ENCODE measurements around the gene HTT. TPM values are rescaled to one million over a fixed set of nuclear protein-coding genes. Genes with fewer than 3 reads are reported as not detected.

HTT gene
- polyA plus RNA-seq, 2 donors: 9.7 to 19.4 TPM

- Histone ChIP-seq H3K4me1 (ENCODE audit: control insufficient read depth in 2 of 2, insufficient read depth in 2 of 2, low read length in 1 of 2) (peaks cover 0 to 4% of the 10 kb centered on the region in 2 donors), H3K27ac (ENCODE audit: low read depth in 2 of 2, low read length in 1 of 2) (peak overlapping the region in 1 of 2 donors; percentile 29), H3K36me3 (ENCODE audit: control insufficient read depth in 2 of 2, insufficient read depth in 2 of 2, low read length in 1 of 2) (peaks cover 0 to 16% of the 10 kb centered on the region in 2 donors), H3K9me3 (ENCODE audit: control insufficient read depth in 2 of 2, insufficient read depth in 1 of 2, low read depth in 1 of 2, low read length in 1 of 2) (no peaks in the 10 kb centered on the region), H3K4me3 (ENCODE audit: low read depth in 1 of 2, low read length in 2 of 2) (no peak overlapping the region), H3K27me3 (ENCODE audit: control insufficient read depth in 1 of 2, insufficient read depth in 2 of 2, low read length in 2 of 2) (no peaks in the 10 kb centered on the region)
- WGBS, 2 donors: 93 to 95% methylated on average over 17 of the region's 17 CpGs
Measured at GRCh38 chr4:3199653-3200422, 125.4 kb downstream of the HTT start.

- Histone ChIP-seq H3K4me1 (ENCODE audit: control insufficient read depth in 2 of 2, insufficient read depth in 2 of 2, low read length in 1 of 2) (peaks cover 0 to 4% of the 10 kb centered on the region in 2 donors), H3K36me3 (ENCODE audit: control insufficient read depth in 2 of 2, insufficient read depth in 2 of 2, low read length in 1 of 2) (peaks cover 0 to 13% of the 10 kb centered on the region in 2 donors)
Measured at GRCh38 chr4:3200423-3201090, 126.1 kb downstream of the HTT start.

GRCh38 chr4:3201718-3202702 lies 127.5 kb downstream of the HTT start:
- Histone ChIP-seq H3K27me3 (ENCODE audit: control insufficient read depth in 1 of 2, insufficient read depth in 2 of 2, low read length in 2 of 2) (no peaks in the 10 kb centered on the region), H3K4me3 (ENCODE audit: low read depth in 1 of 2, low read length in 2 of 2) (no peak overlapping the region), H3K4me1 (ENCODE audit: control insufficient read depth in 2 of 2, insufficient read depth in 2 of 2, low read length in 1 of 2) (peaks cover 0 to 4% of the 10 kb centered on the region in 2 donors), H3K36me3 (ENCODE audit: control insufficient read depth in 2 of 2, insufficient read depth in 2 of 2, low read length in 1 of 2) (peaks cover 0 to 17% of the 10 kb centered on the region in 2 donors), H3K9me3 (ENCODE audit: control insufficient read depth in 2 of 2, insufficient read depth in 1 of 2, low read depth in 1 of 2, low read length in 1 of 2) (no peaks in the 10 kb centered on the region), H3K27ac (ENCODE audit: low read depth in 2 of 2, low read length in 1 of 2) (peak overlapping the region; percentile 35 to 47)
- WGBS, 2 donors: 70 to 78% methylated on average over 11 of the region's 11 CpGs

More at GRCh38 chr4:3200423-3201090, 126.1 kb downstream of the HTT start:
- WGBS, 2 donors: 88 to 91% methylated on average over 8 of the region's 8 CpGs
- no peaks in the 10 kb centered on the region for H3K9me3 ChIP-seq (ENCODE audit: control insufficient read depth in 2 of 2, insufficient read depth in 1 of 2, low read depth in 1 of 2, low read length in 1 of 2)
- H3K27ac ChIP-seq (ENCODE audit: low read depth in 2 of 2, low read length in 1 of 2): peak overlapping the region in 1 of 2 donors; percentile 47
- H3K4me3 ChIP-seq (ENCODE audit: low read depth in 1 of 2, low read length in 2 of 2): no peak overlapping the region
- H3K27me3 ChIP-seq (ENCODE audit: control insufficient read depth in 1 of 2, insufficient read depth in 2 of 2, low read length in 2 of 2): no peaks in the 10 kb centered on the region

GRCh38 chr4:3202836-3203820 lies 128.6 kb downstream of the HTT start:
- peaks cover 0 to 20% of the 10 kb centered on the region in 2 donors for H3K36me3 ChIP-seq (ENCODE audit: control insufficient read depth in 2 of 2, insufficient read depth in 2 of 2, low read length in 1 of 2)
- no peak overlapping the region for H3K4me3 ChIP-seq (ENCODE audit: low read depth in 1 of 2, low read length in 2 of 2)
- WGBS, 2 donors: 71 to 75% methylated on average over 22 of the region's 22 CpGs
- peak overlapping the region; percentile 35 to 73 for H3K27ac ChIP-seq (ENCODE audit: low read depth in 2 of 2, low read length in 1 of 2)
- no peaks in the 10 kb centered on the region for H3K27me3 ChIP-seq (ENCODE audit: control insufficient read depth in 1 of 2, insufficient read depth in 2 of 2, low read length in 2 of 2)
- peaks cover 0 to 4% of the 10 kb centered on the region in 2 donors for H3K4me1 ChIP-seq (ENCODE audit: control insufficient read depth in 2 of 2, insufficient read depth in 2 of 2, low read length in 1 of 2)
- no peaks in the 10 kb centered on the region for H3K9me3 ChIP-seq (ENCODE audit: control insufficient read depth in 2 of 2, insufficient read depth in 1 of 2, low read depth in 1 of 2, low read length in 1 of 2)

- peaks cover 0 to 4% of the 10 kb centered on the region in 2 donors for H3K4me1 ChIP-seq (ENCODE audit: control insufficient read depth in 2 of 2, insufficient read depth in 2 of 2, low read length in 1 of 2)
- peak overlapping the region in 1 of 2 donors; percentile 58 for H3K27ac ChIP-seq (ENCODE audit: low read depth in 2 of 2, low read length in 1 of 2)
- no peaks in the 10 kb centered on the region for H3K9me3 ChIP-seq (ENCODE audit: control insufficient read depth in 2 of 2, insufficient read depth in 1 of 2, low read depth in 1 of 2, low read length in 1 of 2)
- H3K36me3 ChIP-seq (ENCODE audit: control insufficient read depth in 2 of 2, insufficient read depth in 2 of 2, low read length in 1 of 2): peaks cover 0 to 19% of the 10 kb centered on the region in 2 donors
- no peak overlapping the region for H3K4me3 ChIP-seq (ENCODE audit: low read depth in 1 of 2, low read length in 2 of 2)
- 55 to 71% methylated on average over 8 of the region's 8 CpGs for WGBS, 2 donors
- H3K27me3 ChIP-seq (ENCODE audit: control insufficient read depth in 1 of 2, insufficient read depth in 2 of 2, low read length in 2 of 2): no peaks in the 10 kb centered on the region
Measured at GRCh38 chr4:3203971-3204431, 129.5 kb downstream of the HTT start.

- Histone ChIP-seq H3K27me3 (ENCODE audit: control insufficient read depth in 1 of 2, insufficient read depth in 2 of 2, low read length in 2 of 2) (no peaks in the 10 kb centered on the region), H3K4me1 (ENCODE audit: control insufficient read depth in 2 of 2, insufficient read depth in 2 of 2, low read length in 1 of 2) (peaks cover 0 to 4% of the 10 kb centered on the region in 2 donors), H3K9me3 (ENCODE audit: control insufficient read depth in 2 of 2, insufficient read depth in 1 of 2, low read depth in 1 of 2, low read length in 1 of 2) (no peaks in the 10 kb centered on the region), H3K4me3 (ENCODE audit: low read depth in 1 of 2, low read length in 2 of 2) (no peak overlapping the region), H3K36me3 (ENCODE audit: control insufficient read depth in 2 of 2, insufficient read depth in 2 of 2, low read length in 1 of 2) (peaks cover 0 to 26% of the 10 kb centered on the region in 2 donors), H3K27ac (ENCODE audit: low read depth in 2 of 2, low read length in 1 of 2) (peak overlapping the region in 1 of 2 donors; percentile 52)
- WGBS, 2 donors: 93 to 96% methylated on average over 11 of the region's 11 CpGs
Measured at GRCh38 chr4:3205995-3206394, 131.5 kb downstream of the HTT start.

- Histone ChIP-seq H3K9me3 (ENCODE audit: control insufficient read depth in 2 of 2, insufficient read depth in 1 of 2, low read depth in 1 of 2, low read length in 1 of 2) (no peaks in the 10 kb centered on the region), H3K4me1 (ENCODE audit: control insufficient read depth in 2 of 2, insufficient read depth in 2 of 2, low read length in 1 of 2) (peaks cover 0 to 4% of the 10 kb centered on the region in 2 donors), H3K4me3 (ENCODE audit: low read depth in 1 of 2, low read length in 2 of 2) (no peak overlapping the region), H3K27ac (ENCODE audit: low read depth in 2 of 2, low read length in 1 of 2) (no peak overlapping the region), H3K36me3 (ENCODE audit: control insufficient read depth in 2 of 2, insufficient read depth in 2 of 2, low read length in 1 of 2) (peaks cover 0 to 26% of the 10 kb centered on the region in 2 donors), H3K27me3 (ENCODE audit: control insufficient read depth in 1 of 2, insufficient read depth in 2 of 2, low read length in 2 of 2) (no peaks in the 10 kb centered on the region)
- 94% methylated on average over 18 of the region's 18 CpGs for WGBS, 2 donors
Measured at GRCh38 chr4:3206439-3207100, 132.1 kb downstream of the HTT start.

- Histone ChIP-seq H3K4me3 (ENCODE audit: low read depth in 1 of 2, low read length in 2 of 2) (no peak overlapping the region), H3K27me3 (ENCODE audit: control insufficient read depth in 1 of 2, insufficient read depth in 2 of 2, low read length in 2 of 2) (no peaks in the 10 kb centered on the region), H3K36me3 (ENCODE audit: control insufficient read depth in 2 of 2, insufficient read depth in 2 of 2, low read length in 1 of 2) (peaks cover 8 to 31% of the 10 kb centered on the region in 2 donors), H3K27ac (ENCODE audit: low read depth in 2 of 2, low read length in 1 of 2) (no peak overlapping the region), H3K4me1 (ENCODE audit: control insufficient read depth in 2 of 2, insufficient read depth in 2 of 2, low read length in 1 of 2) (no peaks in the 10 kb centered on the region), H3K9me3 (ENCODE audit: control insufficient read depth in 2 of 2, insufficient read depth in 1 of 2, low read depth in 1 of 2, low read length in 1 of 2) (no peaks in the 10 kb centered on the region)
- 84 to 89% methylated on average over 5 of the region's 5 CpGs for WGBS, 2 donors
Measured at GRCh38 chr4:3207531-3208037, 133.1 kb downstream of the HTT start.
